ENCODE results near the gene RSBN1.

The RSBN1 gene

DNA sequence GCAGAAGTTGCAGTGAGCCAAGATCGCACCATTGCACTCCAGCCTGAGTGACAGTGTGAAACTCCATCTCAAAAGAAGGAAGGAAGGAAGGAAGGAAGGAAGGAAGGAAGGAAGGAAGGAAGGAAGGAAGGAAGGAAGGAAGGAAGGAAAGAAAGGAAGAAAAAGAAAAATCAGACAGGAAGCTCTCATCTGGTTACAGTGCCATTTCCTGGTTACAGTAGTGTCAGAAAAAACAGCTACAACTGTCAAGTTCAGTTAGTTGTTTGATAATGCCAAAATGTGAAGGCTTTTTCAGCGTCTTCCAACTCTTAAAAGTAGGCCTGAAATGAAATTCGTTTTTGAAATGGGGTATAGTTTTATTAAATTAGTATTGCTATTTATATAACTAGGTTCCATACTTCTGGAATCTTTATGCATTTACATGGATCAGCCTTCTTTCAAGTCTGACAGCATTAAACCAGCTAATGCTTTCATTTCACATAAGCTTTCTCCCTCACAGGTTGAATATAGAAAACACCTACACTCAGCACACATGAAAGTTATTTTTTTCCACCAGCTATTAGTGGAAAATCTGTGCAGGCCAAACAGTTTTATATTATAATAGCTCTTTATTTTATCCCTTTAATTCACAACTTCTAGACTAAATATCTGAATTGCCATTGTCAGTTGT, 38.0 kb upstream of the RSBN1 start:
- in situ Hi-C loops (cut with HindIII; ENCODE audit: low pct_ligation_motif_present, low sequenced_read_pairs) = no loop called here
- Histone ChIP-seq H3K27me3 (replicated peaks) (no peaks in the 10 kb centered on the region), H3K4me3 (ENCODE audit: low read depth, low read length) (no peak overlapping the region), H3K36me3 (replicated peaks) (no peaks in the 10 kb centered on the region), H3K27ac (no peak overlapping the region)
- DNase-seq = no peak
- TF ChIP-seq, protein P1, sequence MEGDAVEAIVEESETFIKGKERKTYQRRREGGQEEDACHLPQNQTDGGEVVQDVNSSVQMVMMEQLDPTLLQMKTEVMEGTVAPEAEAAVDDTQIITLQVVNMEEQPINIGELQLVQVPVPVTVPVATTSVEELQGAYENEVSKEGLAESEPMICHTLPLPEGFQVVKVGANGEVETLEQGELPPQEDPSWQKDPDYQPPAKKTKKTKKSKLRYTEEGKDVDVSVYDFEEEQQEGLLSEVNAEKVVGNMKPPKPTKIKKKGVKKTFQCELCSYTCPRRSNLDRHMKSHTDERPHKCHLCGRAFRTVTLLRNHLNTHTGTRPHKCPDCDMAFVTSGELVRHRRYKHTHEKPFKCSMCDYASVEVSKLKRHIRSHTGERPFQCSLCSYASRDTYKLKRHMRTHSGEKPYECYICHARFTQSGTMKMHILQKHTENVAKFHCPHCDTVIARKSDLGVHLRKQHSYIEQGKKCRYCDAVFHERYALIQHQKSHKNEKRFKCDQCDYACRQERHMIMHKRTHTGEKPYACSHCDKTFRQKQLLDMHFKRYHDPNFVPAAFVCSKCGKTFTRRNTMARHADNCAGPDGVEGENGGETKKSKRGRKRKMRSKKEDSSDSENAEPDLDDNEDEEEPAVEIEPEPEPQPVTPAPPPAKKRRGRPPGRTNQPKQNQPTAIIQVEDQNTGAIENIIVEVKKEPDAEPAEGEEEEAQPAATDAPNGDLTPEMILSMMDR (IDR thresholded peaks at IDR 0.05; ENCODE audit: low read depth, low read length, missing control alignments) = no peak

GRCh38 chr1:113849072-113849471, 36.8 kb upstream of the RSBN1 start:
- H3K27me3 ChIP-seq (replicated peaks) = no peaks in the 10 kb centered on the region
- no peak overlapping the region for H3K27ac ChIP-seq
- DNase-seq = no peak
- TF ChIP-seq, protein P1 (IDR thresholded peaks at IDR 0.05; ENCODE audit: low read depth, low read length, missing control alignments) = no peak
- H3K4me3 ChIP-seq (ENCODE audit: low read depth, low read length) = no peak overlapping the region
- in situ Hi-C loops (cut with HindIII; ENCODE audit: low pct_ligation_motif_present, low sequenced_read_pairs) = no loop called here
- H3K36me3 ChIP-seq (replicated peaks) = no peaks in the 10 kb centered on the region

- TF ChIP-seq, protein P1 (IDR thresholded peaks at IDR 0.05; ENCODE audit: low read depth, low read length, missing control alignments) = no peak
- Histone ChIP-seq H3K4me3 (ENCODE audit: low read depth, low read length) (no peak overlapping the region), H3K27me3 (replicated peaks) (no peaks in the 10 kb centered on the region), H3K36me3 (replicated peaks) (no peaks in the 10 kb centered on the region), H3K27ac (no peak overlapping the region)
- DNase-seq = no peak
- in situ Hi-C loops (cut with HindIII; ENCODE audit: low pct_ligation_motif_present, low sequenced_read_pairs) = no loop called here
Measured at GRCh38 chr1:113846391-113847035, 34.2 kb upstream of the RSBN1 start.

DNA sequence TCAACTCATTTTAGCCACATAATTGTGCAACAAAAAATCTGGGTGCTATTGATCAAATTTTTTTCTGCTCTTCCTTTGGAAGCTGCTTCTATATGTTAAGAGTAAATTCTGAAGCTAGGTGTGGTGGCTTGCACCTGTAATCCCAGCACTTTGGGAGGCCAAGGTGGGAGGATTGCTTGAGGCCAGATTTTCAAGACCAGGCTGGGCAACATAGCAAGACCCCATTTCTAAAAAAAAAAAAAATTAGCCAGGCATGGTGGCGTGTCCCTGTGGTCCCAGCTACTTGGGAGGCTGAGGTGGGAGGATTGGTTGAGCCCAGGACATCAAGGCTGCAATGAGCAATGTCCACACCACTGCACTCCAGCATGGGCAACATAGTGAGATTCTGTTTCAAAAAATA, 24.3 kb upstream of the RSBN1 start:
- Histone ChIP-seq H3K27me3 (replicated peaks) (no peaks in the 10 kb centered on the region), H3K27ac (no peak overlapping the region), H3K4me3 (ENCODE audit: low read depth, low read length) (no peak overlapping the region), H3K36me3 (replicated peaks) (no peaks in the 10 kb centered on the region)
- DNase-seq = no peak
- TF ChIP-seq, protein P1 (IDR thresholded peaks at IDR 0.05; ENCODE audit: low read depth, low read length, missing control alignments) = no peak
- in situ Hi-C loops (cut with HindIII; ENCODE audit: low pct_ligation_motif_present, low sequenced_read_pairs) = no loop called here

GRCh38 chr1:113835686-113836290, 23.5 kb upstream of the RSBN1 start:
- no peak overlapping the region for H3K27ac ChIP-seq
- H3K27me3 ChIP-seq (replicated peaks) = no peaks in the 10 kb centered on the region
- DNase-seq = peak; percentile 15
- TF ChIP-seq, protein P1 (IDR thresholded peaks at IDR 0.05; ENCODE audit: low read depth, low read length, missing control alignments) = no peak
- no peaks in the 10 kb centered on the region for H3K36me3 ChIP-seq (replicated peaks)
- no peak overlapping the region for H3K4me3 ChIP-seq (ENCODE audit: low read depth, low read length)
- in situ Hi-C loops (cut with HindIII; ENCODE audit: low pct_ligation_motif_present, low sequenced_read_pairs) = no loop called here
